UCSD-AML1 (cell line): Measurements from ENCODE around the gene NDE1.
"Not testable (repeated sequence)": the region's sequence is repeated elsewhere in the genome, so short reads cannot be mapped to it uniquely, and the experiment has no call there.

ENCODE experiments used
- DNase-seq: peaks from one replicate; lab custom pipeline; 2025; ENCODE audit not compliant: unreplicated experiment; lab: John Stamatoyannopoulos, UW

NDE1 gene

DNA sequence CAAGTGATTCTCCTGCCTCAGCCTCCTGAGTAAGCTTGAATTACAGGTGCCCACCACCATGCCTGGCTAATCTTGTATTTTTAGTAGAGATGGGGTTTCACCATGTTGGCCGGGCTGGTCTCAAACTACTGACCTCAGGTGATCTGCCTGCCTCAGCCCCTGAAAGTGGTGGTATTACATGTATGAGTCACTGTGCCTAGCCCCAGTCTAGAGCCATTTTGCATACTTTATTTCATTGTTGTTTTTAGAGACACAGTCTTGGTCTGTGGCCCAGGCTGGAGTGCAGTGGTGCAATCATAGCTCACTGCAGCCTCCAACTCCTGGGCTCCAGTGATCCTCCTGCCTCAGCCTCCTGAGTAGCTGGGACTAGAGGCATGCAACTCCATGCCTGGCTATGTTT is 42.5 kb downstream of the NDE1 start:
- DNase-seq: not testable (repeated sequence)

DNA sequence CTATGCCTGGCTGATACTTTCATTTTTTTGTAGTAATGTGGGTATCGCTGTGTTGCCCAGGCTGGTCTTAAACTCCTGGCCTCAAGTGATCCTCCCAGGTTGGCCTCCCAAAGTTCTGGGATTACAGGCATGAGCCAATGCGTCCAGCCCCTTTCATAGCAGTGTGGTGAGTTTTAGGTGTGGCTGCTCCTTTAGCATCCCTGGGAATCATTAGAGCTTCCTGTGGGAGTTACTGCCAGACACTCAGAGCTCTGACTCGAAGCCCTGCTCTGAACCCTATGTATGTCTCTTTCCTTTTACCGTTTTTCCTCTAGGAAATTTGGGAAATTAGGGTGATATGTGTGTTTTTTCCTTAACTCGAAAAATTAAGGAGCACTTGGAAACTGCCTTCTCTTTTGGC is 44.5 kb downstream of the NDE1 start:
- DNase-seq: no peak

DNA sequence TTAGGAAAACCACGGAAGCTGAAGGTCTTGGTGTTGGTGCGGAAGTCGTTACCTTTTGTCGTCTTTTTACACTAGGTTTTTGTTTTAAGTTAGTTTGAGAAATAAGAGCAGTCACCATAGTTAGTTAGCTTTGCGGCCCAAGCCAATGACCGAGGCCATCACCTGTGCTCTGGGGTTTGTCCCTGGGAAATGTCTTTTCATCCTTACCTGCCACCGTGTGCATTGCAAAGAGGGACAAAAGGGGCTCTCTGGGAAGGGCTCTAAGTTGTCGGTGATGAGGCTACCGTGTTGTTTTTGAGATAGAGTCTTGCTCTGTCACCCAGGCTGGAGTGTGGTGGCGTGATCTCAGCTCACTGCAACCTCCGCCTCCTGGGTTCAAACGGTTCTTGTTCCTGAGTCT is 49.8 kb downstream of the NDE1 start:
- no peak for DNase-seq

DNA sequence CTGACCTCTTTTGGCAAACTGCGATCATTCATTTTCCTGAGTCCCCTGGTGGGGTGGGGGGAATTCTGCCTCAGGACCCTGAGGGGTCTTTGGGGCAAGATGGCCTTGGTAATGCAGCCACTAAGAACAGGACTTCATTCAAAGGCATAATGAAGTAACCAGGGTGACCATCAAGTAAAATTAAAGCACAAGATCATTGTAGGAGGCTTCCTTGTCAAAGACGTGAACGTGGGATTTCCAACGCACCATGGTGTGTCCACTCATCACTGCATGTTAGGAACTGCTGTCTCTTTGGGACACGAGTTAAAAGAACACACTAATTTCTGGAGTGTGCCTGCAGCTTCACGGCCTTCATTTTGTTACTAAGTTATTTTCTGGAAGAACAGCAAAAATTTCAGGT is 51.3 kb downstream of the NDE1 start:
- DNase-seq: no peak

DNA sequence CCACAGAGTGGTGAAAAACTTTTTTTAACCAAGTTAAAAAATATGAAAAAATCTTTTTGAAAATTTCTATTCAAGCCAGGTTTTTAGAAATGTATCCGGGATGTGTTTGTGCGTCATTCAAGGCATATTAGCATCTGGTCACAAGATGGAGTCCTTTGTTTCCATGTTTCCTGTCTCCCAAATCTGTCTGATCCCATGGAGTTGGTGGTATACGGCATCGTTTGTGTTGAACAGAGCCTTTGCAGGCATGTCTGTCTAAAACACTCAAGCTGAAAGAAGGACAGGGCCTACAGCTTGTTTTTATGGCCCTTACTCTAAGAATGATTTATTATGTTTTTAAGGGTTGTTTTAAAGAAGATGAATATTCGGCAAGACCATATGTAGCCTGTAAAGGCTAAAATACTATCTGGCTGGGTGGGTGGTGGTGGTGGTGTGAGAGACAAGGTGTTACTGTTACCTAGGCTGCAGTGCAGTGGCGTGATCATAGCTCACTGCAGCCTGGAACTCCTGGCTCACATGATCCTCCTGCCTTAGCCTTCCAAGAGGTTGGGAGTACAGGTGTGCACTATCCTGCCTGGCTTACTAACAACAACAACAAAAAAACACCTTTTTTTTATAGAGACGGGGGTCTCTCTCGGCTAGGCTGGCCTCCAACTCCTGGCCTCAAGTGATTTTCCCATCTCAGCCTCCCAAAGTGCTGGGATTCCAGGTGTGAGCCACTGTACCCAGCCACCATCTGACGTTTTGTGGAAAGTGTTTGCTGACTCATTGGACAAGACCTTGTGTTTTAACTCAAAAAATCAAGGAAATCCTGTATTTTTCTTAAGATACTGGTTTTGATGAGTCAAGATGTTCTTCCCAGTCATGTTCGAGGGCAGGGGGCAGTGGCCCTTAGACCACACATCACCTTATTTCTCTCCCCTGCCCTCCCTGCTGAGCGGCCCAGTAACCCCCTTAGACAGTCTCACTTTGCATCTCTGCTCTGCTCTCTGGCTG is 52.2 kb downstream of the NDE1 start:
- no peak for DNase-seq

DNA sequence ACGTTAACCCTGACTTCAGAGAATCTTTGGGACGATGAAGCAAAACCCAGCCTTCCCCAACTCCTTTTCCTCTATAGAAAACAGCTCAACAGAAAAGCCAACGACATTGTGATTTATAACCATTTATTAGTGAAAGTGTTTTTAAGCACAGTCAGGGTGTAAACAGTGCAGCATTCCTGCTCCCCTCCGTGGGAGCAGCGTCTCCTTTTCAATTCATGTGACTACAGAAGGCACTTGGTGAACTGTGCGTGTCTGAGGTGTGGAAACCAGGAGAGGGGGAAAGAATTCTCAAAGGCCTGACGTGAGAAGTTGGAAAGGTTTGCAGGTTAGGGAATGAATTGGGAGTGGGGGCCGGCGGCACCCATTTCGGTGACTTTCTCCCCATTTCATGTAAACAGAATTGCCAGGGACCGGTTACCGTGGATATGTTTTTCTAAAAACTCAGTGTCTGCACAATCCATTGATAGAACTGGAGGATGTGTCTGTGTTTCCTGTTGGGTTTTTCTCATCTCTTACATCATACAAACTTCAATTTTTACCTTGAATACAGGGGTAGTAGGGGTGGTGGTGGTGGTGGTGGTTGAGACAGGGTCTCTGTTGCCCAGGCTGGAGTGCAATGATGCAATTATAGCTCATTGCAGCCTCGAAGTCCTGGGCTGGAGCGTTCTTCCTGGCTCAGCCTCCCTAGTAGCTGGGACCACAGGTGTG is 53.1 kb downstream of the NDE1 start:
- DNase-seq: no peak

DNA sequence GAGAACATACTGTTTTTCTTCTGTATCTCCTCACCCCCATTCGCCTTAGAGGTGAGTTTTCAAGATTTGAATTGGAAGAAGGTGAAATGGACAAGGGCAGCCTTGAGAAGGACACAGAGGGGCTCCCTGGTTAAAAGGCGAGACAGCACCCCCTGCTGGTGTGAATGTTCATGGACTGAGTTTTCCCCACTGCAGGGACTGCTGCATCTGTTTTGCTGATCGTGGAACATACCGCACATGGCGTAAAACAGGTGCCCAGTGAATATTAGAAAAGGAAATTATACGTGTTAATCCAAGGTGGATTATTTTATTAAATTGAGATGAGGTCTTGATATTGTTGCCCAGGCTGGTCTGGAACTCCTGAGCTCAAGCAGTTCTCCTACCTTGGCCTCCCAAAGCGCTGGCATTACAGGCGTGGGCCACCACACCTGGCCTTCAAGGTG is 54.5 kb downstream of the NDE1 start:
- peak; percentile 59 for DNase-seq

DNA sequence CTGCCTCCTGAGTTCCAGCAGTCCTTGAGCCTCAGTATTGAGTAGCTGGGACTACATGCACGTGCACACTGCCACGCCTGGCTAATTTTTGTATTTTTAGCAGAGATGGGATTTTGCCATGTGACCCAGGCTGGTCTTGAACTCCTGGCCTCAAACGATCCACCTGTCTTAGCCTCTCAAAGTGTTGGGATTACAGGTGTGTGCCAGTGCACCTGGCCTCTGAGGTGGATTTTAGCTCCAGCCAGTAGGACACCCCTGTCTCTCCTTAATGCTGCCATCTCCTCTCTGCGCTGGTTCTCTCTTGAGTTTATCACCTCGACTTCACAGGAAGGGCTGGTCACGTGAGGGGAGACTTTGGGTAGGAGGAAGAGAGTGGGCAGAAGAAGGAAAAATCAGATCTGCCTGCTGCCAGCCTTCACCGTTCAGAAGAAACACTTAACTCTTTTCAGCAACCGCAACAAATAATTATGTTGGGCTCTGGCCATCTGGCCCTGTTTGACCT is 55.1 kb downstream of the NDE1 start:
- DNase-seq: no peak

DNA sequence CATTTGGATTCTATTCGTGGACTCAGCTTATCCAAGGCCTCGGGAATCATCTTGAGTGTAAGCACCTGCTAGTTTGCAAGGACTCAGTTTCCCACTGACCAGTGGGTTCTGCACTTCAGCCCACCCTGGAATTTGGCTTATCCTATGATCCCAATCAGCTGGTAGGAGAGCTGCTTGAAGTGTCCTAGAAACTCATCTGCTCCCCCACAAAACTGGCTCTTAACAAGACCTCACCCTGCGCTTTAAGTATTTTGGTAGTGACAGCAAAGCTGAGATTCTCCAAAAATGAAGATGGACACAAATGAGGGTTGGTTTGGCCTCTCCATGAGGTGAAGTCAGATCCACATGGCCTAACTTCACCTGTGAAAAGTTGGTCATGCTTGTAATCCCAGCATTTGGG is 57.3 kb downstream of the NDE1 start:
- DNase-seq: no peak

DNA sequence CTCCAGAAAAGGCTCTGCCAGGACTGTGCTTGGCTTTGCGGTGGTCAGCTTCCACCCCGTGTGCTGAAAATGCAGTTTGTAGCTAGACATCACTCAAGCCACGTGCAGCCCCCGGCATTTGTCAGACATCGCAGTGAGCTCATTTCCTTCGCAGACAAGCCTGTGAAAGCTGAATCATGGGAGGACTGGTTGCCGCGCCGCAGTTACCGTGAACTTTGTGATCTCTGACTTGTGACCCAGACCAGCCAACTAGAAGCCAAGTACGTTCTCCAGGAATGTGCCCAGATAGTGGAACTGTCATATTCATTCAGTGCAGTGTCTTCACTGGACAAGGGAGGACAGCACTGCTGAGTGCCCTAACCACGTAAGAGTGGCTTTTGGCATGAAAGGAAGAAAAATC is 58.1 kb downstream of the NDE1 start:
- DNase-seq: no peak

DNA sequence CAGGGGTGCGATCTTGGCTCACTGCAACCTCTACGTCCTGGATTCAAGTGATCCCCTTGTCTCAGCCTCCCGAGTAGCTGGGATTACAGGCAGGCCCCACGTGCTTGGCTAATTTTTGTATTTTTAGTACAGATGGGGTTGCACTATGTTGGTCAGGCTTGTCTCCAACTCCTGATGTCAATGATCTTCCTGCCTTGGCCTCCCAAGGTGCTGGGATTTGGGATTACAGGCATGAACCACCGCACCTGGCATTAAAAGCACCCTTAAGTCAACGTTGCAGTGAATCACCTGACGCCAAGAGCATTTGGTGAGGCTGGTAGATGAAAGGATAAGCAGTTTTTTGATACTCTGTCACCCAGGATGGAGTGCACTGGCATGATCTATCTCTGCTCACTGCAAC is 59.0 kb downstream of the NDE1 start:
- DNase-seq: no peak

DNA sequence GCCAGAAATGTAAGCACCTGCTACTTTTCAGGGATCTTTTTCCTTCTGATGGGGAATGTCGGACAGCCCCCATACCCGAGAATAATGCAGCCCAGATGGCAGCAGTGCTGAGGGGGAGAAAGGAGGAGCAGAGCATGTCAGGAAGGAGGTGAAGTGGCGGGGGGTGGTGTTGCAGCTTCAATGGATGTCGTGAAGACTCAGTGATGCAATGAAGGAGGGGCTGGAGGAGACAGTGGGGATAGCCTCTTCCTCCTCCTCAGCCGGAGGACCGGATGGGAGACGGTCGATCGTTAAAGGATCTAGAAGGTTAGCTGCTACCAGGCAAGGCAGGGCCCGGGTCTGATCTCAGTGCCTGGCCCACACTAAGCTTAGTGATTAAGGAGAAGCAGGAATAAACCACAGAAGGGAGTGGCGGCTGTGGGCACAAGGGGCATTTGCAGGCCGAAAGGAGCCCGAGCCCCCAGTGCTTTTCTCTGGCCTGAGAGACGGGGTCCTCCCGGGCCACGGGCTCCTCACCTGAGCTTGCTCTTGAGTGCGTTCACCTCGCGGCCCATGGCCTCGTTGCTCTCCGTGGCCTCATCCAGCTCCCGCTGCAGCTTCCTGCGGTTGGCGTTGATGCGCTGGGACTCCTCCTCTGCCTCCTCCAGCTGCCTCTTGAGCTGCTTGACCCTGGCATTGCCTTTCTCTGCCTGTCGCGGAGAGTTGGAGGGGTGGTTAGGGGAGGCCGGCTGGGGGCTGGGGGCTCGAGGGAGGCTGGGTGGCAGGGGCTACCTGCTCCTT is 64.5 kb downstream of the NDE1 start:
- no peak for DNase-seq

DNA sequence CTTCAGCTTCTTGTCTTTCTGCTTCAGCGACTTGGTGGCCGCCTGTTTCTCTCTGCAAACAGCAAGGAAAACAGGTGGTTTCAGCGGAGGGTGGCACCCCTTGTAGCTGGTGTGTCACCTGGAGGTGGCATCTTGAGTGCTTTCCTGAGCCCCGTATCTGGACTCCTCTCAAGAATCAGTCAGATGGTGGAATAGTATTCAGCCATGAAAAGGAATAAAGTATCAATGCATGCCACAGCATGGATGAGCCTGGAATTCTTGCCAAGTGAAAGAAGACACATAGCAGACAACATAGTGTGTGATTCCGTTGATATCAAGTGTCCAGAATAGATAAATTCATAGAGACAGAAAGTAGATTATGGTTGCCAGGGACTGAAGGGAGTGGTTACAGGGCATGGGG is 65.2 kb downstream of the NDE1 start:
- DNase-seq: no peak

DNA sequence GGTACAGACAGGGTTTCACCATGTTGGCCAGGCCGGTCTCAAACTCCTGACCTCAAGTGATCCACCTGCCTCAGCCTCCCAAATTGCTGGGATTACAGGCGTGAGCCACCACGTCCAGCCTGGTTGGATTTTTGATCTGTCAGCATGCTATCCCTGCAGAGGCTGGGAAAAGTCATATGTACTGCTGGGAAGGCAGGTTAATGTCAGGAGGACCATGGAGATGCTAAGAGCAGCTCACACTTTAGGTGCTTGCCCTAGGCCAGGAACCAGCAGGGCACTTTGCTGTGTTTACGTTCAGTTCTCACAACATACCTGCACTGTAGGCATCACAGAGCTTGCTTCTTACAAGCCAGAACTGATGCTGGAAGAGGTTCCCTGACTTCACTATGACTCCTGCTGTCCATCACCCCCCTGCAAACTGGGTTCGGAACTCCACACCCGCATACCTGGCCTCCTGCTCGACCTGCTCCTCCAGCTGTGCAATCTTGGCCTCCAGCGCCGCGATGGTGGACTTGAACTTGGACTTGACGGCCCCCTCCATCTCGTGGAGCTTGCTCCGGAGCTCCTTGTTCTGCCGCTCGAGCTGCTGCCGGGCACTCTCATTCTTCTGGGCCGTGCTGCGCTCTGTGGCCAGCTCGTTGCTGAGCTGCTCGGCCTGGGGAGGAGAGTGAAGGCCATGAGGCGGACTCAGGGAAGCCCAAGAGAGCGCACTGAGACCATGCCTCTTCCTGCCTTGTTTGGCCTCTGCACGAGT is 66.8 kb downstream of the NDE1 start:
- DNase-seq: no peak

DNA sequence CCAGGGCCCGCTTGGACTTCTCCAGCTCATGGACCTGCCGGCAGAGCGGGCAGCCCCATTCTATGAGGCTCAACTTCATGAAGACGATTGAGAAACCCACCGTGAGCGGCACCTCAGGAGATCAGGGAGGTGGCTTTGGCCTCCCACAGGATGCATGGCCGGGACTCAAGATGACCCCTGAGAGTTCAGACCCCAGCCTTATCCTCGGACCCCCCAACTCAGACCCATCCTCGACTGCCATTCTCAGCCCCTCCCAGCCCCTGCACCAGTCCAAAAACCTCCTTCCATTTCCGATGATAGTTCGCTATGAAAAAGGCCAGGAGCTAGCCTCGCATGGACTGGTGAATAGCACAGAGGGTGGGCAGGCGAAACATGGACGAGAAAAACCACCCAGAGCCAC is 71.0 kb downstream of the NDE1 start:
- DNase-seq: no peak

DNA sequence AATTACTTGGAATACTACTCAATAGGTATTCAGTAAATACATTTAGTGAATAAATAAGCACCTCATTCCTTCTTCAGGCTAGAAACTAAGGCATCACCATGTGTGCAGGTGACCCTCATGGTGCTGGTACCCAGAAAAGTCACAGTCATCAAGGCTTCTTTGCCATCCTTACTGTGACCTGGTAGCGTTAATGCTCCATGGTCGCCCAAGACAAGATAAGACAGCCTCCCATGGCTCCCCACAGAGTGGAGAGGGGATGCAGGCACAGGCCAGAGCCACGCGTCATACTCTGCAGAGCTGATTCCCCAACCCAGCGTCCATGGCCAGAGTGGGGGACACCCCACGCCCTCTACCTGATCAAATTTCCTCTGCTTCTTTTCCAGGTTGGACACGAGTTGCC is 73.8 kb downstream of the NDE1 start:
- DNase-seq: no peak

DNA sequence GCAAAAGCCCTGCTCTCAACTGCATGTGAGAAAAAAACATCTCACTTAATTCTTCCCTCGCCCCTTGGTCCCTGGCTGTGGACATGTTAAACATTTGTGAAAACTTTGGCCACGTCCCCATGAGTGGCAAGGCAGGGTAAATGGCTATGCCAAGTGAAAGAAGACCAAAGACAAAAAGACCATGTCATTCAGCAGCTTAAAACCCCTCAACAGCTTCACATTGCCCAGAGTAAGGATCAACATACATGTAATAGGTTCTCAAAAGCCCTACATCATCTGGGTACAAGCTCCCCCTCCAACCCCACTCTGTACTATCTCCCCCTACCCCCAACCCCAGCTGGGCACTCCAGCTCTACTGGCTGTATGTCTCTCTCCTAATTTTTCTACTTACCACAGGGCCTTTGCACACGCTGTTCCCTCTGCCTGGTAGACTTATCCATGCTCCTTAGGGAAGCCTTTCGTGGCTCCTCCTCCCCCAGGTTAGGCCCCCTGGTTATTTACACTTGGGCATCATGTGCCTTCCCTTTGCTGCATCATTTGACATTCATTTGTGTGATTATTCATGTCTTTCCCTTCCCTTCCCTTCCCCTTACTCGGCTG is 75.7 kb downstream of the NDE1 start:
- DNase-seq: no peak

DNA sequence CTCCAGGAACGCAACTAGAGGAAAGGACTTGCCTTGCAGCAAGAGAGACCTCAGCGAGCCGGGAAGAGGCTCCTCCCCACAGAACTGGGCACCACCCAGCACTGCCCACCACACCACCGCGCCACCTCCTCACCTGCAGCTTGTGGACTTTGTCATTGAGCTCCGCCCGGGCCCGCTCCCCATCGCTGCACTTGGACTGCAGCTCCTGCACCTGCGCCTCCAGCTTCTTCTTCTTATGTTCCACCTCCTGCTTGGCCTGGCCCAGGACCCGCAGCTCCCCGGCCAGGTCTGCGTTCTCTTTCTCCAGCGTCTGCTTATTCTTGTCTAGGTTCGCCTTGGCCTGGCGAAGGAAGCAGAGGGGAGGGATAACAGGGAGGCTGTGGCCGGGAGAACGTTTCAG is 76.7 kb downstream of the NDE1 start:
- no peak for DNase-seq

DNA sequence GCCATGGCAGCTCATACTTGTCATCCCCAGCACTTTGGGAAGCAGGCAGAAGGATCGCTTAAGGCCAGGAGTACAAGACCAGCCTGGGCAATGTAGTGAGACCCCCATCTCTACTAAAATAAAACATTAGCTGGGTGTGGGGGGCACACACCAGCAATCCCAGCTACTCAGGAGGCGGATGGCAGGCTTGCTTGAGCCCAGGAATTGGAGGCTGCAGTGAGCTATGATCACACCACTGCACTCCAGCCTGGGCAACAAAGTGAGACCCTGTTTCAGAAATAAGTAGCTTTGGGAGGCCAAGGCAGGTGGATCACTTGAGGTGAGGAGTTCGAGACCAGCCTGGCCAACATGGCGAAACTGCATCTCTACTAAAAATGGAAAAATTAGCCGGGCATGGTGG is 77.7 kb downstream of the NDE1 start:
- DNase-seq: not testable (repeated sequence)

DNA sequence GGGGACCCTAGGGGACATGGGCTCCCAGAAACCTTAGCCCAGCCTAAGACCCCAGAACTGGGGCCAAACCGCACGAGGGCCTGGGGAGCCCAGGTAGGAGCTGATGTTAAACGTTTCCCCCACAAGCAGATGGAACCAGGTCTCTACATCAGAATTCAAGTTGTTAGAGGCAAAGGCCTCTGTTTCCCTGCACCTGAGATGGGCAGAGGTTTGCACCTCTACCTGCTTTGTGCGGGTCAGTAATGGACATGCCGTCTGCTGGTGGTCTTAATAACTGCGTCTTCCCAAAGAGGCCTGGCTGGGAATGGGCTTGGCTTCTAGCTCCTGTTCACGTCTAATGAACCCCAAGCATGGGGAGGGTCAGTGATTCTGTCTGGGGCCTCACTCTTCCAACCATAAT is 79.1 kb downstream of the NDE1 start:
- DNase-seq: no peak
